Measurements from ENCODE around the gene MKX.

The MKX gene

DNA sequence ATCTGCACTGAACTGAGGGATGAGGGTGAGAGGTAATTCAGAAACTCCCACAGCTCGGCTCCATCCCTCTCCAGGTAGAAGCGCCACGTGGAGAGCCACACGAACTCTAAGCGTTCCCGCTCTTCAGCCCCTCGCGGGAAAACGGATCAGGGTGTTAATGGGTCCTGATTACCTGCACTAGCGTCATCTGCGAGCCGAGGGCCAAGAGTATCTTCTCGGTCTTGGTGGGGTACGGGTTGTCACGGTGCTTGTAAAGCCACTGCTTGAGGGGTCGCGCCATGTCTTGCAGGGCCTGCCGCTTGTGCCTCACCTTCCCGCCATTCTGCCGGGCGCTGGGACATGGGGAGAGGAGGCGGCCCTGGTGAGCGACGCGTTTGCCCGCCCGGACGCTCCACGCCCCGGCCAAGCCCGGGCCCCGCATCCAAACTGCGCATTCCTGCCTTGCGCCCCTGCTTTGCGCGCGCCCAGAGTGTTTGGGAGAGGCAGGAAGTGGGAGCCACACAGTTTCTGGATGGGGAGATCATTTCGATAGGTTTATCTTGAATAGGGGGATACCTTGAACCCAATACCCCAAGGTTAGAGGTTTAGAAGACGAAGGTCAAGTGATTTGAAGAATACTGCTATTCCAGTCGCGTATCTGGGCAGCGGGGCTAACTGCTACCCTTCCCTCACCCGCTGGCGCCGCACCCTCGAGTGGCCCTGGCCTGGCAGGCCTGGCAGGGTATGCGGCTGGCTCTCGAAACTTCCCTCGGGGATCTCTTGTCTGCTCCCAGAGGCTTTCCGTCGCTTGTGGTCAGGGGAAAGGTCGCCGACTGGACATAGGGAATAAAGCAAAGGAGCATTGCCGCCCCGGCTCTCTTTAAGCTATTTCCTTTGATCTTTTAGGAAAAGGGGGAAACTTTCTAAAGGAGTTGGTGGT lies 4.2 kb downstream of the MKX start:
- no peak for DNase-seq

DNA sequence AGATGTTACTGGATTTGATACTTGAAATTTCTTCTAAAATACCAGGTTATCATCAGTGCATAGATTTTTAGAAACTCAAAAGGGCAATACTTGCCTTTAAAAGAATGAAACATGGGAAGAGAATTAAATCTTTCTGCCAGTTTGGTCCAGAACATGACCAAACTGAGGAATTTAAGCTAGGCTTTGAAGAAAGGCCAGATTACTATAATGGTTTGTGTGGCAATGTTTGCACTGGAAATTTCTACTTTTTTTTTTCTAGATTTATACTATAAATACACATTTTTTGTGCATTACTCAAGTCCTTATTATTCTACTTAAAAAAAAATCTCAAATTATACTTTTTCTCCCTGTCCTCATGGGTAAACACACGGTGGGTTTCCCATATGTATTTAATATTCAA lies 9.2 kb downstream of the MKX start:
- no peak for DNase-seq

DNA sequence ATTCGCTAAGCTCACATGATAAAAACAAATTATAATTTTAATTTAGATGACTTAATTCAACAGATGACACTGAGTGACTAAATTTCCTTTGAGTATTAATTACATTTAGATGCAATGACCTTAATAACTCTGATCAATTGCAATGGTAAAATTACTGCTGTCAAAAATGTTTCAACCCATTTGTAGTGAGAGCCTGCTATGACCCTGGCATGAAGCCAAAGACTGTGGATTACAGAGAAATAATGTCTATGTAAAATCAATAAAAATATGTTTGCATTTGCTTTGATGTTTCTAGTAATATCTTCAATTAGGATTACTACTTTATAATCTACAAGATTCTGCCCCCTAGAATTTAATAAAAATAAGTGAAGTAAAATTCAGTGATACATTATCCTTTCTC lies 15.6 kb downstream of the MKX start:
- DNase-seq: no peak

DNA sequence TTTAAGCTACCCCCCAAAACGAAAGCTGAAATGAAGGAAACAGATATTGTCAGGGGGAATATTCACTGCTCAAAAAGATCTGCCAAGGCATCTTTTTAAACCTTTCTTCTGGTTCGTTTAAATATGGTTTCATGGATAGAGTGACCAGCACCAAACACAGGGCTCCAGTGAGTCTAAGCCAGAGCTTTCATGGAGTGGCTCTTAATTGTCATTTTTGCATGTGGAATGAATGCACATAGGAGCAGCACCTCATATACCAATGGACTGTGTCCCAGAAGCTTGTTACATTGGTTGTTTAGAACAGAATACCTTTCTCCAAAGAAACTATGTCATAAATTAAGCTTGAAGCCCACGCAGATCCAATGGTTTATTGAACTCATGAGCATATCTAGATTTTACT lies 17.3 kb downstream of the MKX start:
- no peak for DNase-seq

DNA sequence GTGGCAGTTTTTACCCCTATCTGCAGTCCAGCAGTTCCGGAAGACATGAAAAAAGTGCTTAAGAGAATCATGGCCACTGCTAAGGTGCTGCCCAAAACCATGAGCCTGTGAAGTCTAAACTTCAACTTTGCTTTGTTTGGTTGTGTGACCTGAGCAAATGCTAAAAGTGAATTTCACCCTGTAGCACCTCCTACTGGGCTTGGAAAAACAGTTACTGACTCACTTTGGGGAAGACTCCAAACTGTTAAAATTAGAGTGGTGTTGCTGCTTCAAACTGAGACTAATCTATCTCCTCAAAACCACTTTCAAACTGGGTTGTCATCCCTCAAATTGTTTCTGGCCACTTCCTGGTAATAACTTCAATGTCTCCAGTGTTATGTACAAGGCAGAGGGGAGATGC lies 21.3 kb downstream of the MKX start:
- DNase-seq: peak; percentile 57

DNA sequence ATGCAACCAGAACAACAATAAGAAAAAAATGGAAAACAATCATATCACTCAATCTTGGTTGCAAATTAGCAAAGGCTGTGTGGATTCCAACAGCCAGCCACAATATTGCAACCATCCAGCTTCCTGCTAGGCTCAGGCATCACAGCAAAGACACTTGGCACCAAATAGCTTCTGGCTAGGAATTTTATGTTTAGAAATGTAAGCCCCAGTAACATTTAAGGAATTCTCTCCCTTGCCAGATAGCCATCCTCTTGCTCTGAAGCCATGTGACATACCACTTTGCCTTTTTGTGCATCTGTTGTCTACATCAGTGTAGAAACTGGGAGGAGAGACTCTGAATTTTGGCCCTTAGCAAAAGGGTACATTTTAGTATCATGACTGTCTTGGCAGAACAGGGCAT lies 22.2 kb downstream of the MKX start:
- peak; percentile 93 for DNase-seq

DNA sequence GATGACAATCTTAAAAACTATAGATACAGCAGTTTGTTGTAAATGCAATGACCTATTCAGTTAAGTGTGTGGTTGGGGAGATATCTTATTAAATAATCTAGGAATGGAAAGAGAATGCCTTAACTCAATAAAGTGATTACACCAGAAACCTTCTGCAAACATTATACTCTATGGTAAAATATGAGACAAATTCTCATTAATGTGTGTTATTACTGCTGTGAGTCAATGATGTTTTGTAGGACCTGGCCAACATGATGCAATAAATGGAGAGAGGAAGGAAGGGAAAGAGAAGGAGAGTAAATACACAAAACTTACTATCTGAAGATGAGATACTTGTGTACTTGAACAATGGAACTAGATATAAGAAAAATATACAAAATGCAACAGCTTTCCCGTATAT lies 25.1 kb downstream of the MKX start:
- DNase-seq: peak; percentile 53

DNA sequence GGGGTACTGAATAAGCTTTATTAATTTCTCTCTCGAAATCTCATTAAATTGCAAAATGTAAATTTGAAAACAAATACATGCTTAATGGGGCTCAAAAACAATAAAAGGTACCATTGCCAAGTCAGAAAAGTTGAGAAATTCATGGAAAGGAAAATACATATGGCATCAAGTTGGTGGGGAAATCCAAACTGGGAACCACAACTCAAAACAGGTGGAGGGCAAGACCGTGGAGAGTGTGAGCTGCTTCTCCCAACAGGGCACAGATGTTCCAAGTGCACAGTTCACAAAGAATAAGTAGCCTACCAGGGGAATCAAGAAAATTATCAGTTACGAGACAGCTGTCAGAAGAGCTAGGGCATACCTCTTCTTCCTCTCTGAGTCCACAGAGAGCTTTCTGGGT lies 26.6 kb downstream of the MKX start:
- no peak for DNase-seq

DNA sequence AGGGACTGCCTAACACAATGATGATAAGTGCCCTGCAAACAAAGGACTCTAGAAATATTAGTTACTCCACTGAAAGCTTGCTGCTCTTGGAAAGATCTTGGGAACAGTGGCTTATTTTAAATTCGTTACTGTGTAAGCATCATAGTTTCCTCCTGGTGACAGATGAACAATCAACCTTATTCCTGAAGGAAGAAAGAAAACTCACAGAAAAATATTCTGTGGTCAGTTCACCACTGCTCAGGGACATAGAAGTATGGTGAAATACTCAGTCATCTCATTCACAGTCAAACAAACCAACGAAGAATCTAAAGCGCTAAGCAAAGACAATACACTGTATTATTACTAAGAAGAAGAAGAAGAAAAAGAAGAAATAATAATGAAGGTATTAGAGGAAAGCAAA lies 27.8 kb downstream of the MKX start:
- no peak for DNase-seq

DNA sequence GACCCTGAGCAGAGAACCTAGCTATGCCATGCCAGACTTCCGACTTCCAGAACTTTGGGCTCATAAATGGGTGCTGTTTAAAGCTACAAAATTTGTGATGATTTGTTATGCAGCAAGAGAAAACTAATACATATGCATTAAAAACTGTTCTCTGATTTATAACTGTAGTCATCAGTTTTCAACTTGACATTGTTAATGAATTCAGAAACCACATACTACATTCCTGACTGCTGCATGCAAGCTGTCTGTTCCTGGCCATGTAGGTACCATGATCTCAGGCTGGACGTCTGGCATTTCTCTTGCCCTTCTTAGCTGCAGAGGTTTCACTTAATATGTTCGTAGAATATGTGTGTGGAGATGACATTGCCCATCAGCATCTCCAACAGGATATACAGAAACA lies 28.4 kb downstream of the MKX start:
- DNase-seq: peak; percentile 34

DNA sequence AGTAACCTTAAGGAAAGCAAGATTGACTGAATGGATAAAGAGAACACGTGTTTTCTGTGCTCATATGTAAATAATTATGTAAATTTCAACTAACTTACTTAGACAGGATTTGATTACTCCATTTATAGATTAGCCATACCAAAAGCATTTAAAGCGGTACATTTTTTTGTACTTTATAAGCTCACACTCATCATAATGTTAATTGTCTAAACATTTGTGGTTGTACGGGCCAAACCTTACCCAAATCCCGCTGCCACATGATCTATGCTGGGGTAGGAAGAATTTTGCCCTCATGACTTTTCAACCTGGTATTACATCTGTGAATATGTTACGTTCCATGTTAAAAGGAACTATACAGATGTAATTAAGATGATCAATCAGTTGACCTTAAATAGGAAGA lies 29.1 kb downstream of the MKX start:
- peak; percentile 78 for DNase-seq

DNA sequence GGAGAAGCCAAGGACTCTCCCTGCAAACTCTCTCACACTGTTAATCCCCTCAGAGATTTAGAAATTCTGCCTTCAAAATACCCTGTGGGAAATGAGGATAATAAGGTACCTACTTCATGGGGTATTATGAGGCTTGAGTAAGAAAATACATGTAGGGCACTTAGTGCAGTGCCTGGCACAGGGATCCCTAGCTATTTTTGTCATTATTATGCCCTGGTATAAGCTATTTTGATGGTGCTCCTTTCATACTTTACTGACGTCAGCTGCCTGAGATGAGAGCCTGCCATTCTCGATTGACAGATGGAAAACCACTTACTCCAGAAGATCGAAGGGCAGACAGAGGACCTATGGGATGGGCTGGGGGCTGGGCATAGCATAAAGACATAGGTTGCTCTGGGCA lies 30.1 kb downstream of the MKX start:
- DNase-seq: no peak

DNA sequence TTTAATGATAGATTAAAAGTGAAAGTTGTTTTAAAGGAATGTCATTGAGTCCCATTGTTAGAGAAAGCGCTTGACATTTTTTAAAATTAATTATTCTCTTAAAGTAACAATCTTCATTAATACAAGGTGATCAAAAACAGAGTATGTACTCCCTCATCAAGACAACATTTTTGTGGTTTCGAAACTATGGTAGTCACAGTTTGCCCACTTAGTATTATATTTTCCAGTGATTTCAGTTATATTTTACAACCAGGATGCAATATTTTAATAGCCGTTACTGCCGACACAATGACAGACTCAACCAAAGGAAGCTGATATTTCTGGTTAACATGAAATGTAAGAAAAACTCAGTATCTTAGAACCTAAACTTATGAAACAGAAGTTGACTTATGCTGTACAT lies 31.3 kb downstream of the MKX start:
- peak; percentile 43 for DNase-seq

DNA sequence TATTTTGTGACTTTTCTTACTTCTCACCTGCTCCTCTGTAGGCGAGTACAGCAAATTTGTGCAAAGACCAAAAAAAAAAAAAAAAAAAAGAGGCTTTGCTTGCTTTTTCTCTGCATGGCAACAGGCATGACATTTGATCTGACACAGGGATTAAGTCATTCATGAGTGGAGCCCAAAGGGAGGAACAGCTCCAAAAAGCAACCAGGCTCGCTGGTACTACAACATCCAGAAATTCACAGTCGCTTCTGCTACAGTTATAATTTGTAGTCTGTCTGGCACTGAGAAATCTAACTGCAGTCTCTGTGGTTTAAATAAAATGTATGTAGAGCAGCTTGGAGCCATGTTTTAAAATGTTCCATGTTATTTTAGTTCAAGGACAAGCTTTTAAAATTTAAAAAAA lies 31.7 kb downstream of the MKX start:
- DNase-seq: peak; percentile 48

DNA sequence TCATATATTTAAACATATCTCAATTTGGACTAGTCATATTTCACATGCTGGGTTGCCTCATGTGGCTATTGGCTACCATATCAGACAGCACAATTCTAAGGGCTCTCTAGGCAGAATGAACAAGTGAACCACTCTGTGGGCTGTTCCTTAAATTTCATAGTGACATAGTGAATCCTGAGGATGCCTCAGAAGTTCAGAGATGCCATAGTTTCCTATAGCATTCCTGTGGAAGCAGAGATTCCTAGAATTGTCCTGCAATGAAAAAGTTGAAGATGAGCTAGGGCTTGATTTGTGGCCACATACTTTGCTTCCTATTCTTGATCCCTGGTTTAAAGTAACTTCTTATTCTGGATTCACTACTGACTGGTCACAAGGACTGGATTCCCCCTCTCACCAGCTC lies 35.6 kb downstream of the MKX start:
- peak; percentile 42 for DNase-seq

DNA sequence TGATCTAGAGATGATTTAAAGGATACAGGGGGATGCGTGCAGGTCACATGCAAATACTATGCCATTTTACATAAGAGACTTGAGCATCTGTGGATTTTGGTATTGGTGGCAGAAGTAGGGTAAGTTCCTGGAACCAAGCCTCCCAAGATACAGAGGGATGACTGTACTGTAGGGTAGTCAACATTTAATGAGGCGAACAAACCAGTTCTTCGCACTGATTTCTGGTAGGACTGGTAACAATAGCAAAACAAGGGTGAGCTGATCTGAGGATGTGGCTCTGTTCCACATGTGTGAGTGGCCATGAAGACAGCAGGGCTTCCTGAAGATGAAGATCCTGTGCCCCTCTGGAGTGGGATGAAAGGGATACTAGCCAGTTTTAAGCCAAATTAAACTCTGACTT lies 36.3 kb downstream of the MKX start:
- no peak for DNase-seq

DNA sequence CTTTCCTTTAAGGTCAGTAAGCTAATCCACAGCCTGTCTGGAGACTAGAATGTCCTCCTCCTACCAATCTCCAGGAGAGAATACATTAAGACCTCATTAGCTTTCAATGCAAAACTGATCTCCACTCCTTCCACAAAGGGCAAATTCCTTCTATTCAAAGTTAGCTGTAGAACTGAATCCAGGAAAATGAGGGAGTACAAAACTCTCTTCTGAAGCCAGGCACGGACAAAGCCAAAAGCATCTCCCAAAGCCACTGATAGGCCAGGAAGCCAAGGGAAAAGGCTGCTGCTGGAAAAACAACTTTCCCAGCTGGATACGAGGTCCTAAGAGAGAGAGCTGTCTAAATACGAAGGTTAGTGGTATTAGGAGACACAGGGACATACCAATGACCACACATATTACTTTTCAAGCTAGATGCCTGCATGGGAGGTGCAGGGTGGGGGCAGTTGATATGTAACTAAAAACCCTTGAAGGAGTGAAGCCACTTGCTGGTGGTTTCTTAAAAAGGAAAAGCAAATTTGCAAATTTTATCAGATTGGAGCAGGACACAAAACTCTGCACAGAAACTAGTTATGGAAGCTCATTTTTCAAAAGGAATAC lies 43.6 kb downstream of the MKX start:
- DNase-seq: no peak

DNA sequence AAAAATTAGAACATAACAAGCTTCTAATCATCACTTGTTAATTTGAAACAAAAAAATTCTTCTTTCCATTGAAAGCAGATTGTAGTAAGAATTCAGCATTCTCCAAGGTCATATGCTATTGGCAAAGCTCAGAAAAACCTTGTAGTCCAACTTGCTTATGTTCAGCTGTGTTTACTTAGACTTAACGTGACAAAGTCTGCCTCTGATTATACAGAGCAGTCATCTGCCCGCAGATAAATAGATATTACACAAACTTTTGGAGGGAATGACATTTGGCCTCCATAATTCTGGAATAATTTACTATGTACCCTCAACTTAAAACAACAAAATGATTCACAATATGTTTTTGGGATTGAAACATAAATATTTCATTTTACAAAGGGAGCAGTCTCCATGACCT lies 45.8 kb downstream of the MKX start:
- DNase-seq: peak; percentile 17

DNA sequence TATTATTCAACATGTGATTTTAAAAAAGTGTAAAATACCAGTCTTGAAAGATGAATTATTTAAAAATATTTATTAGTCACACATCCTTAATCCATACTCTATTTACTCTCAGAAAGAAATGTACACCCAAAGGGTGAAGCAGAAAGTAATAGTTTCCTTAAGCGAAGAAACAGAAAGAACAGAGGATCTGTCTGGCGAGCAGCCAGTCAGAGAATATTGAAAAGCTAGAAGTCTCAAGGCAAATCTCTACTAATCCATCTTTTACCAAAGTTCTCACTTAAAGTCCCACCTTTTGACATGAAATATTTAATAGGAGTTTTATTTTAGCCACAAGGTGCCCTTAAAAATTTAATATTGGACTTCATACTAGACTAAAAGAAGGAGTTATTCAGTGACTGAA lies 46.7 kb downstream of the MKX start:
- no peak for DNase-seq

DNA sequence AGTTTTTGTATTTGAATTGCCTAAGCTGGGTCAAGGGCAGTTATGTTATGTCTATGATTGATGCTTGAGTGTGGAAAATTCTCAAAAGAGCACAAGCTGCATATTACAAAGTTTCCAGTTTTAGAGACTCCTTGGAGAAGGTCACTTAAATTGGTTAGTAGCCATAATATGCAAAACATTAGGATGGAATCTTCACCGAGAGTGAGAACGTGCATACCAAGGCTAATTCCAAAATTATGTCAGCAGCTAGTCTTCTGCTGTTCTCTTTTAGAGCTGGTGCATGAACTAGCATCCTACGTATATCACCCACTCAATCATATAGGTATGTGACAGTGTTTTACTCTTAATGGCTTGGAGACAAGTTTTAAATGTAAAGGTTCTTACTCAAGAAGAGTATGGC lies 49.2 kb downstream of the MKX start:
- DNase-seq: peak; percentile 20

DNA sequence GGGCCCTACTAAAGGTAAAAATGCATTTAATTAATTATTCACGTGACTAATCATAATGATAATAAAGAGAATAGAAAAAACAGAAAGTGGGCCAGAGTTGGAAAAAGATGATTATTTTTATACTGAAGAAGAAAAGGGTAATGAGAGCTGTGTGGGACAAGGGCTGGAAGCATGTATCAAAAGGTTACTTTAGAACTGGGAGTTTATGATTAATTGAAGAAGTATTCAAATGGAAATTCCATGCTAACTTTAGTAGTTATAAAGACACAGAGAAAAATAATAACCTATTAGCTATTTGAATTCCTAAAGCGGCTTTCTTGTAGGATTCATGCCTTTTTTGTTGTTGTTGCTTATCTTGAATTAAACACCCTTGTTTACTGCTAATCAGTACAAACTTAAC lies 49.9 kb downstream of the MKX start:
- peak; percentile 54 for DNase-seq

DNA sequence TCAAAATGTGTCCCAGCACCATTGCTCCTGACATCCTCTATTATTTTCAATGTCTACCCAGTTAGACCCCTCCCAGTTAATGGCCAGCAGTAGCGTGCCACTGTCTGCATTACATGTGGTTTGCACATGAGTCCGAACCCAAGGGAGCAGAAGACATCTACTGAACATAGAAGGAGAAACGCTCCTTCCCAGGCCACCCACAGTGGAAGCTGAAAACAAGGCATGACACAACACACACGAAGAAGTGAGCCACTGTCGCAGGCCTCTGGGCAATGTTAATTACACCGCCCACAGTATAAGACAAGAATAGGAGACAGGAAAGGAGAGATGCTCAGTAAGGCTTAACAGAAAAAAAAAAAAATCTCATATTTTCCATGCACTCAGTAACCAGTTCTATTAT lies 50.5 kb downstream of the MKX start:
- DNase-seq: no peak

DNA sequence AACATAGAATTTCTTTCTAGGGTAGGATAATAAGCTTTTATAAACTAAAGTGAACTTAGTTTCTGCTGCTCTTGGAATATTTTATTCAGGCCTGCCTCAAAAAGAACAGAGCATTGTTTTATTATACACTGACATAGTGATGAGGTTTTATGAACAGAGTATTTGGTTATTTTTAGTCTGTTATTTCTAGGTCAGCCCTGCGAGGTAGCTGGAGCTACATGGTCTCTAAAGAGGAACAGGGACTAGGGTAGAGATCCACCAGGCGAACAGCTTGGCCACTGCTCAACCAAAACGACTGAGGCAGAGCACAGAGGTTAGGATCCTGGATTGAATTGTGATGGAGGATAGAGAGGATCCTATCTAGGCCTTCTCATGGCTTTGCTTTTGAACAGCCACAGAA lies 53.0 kb downstream of the MKX start:
- no peak for DNase-seq

DNA sequence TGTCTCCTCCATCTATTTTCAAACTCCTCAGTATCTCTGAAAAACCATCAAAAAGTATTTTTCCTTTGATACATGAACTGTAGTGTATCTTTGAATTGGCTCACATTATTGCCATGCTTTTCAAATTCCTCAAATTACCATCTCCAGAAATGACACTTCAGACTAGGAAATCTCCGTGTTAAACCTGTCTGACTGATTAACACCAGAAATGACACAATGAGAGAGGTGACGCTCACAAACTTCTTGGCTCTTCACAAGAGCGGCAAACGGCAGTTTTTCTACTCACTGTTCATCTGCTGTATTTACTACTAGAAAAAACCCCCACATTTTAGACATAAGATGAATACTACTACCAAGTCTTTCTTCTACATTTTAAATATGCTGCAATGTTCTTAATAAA lies 56.6 kb downstream of the MKX start:
- DNase-seq: no peak

DNA sequence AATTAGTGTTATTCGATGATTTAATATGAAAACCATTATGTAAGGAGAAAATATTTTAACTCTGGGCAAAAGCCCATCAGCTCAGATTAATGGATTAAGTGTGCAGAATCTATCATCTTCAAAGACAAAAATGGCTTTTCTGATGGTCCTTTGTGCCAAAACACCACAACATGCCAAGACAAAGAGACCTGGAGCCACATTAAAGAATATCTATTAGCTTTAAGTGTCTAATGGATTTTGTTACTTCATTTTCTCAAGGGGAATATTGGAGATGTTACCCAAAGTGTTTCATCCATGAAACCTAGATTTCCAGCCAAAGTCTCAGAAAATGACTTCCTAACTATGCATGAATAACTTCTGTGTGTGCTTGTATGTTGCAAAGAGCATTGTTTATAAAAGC lies 57.3 kb downstream of the MKX start:
- no peak for DNase-seq

Measured in EL (cell line).